Activated CD4-positive, CD25-positive, alpha-beta regulatory T cell treated with anti-CD3 and anti-CD28 coated beads, Interleukin-2, amount 50 U/mL, for 16 hours (primary cell): Measurements from ENCODE around the gene NCKAP1.

ENCODE experiments used
- DNase-seq: peaks from one replicate; pipeline ENCODE4 v3.0.0-alpha.2; 2020; ENCODE audit warnings: low read depth, low spot score

Gene NCKAP1

GRCh38 chr2:182951948-182952663, 86.2 kb downstream of the NCKAP1 start:
- DNase-seq: no peak

- DNase-seq: no peak
These were observed 87.7 kb downstream of the NCKAP1 start for GRCh38 chr2:182950546-182950945.

- DNase-seq: no peak
These were observed 88.6 kb downstream of the NCKAP1 start for GRCh38 chr2:182949572-182950189.

GRCh38 chr2:182949052-182949451, 89.2 kb downstream of the NCKAP1 start:
- DNase-seq: no peak

GRCh38 chr2:182946958-182947369, 91.3 kb downstream of the NCKAP1 start:
- DNase-seq: no peak

GRCh38 chr2:182943339-182943738, 94.9 kb downstream of the NCKAP1 start:
- DNase-seq: no peak

- DNase-seq: no peak
These were observed 95.5 kb downstream of the NCKAP1 start for GRCh38 chr2:182942756-182943155.

GRCh38 chr2:182941919-182942318, 96.3 kb downstream of the NCKAP1 start:
- DNase-seq: no peak

GRCh38 chr2:182941121-182941722, 97.0 kb downstream of the NCKAP1 start:
- no peak for DNase-seq

GRCh38 chr2:182937870-182938269, 100.4 kb downstream of the NCKAP1 start:
- DNase-seq: no peak

GRCh38 chr2:182933629-182934028, 104.6 kb downstream of the NCKAP1 start:
- DNase-seq: no peak

- DNase-seq: no peak
These were observed 108.3 kb downstream of the NCKAP1 start for GRCh38 chr2:182929972-182930371.

- DNase-seq: no peak
These were observed 114.0 kb downstream of the NCKAP1 start for GRCh38 chr2:182924306-182924705.

- DNase-seq: no peak
These were observed 117.0 kb downstream of the NCKAP1 start for GRCh38 chr2:182921234-182921633.

- no peak for DNase-seq
These were observed 117.6 kb downstream of the NCKAP1 start for GRCh38 chr2:182920631-182921056.

GRCh38 chr2:182920089-182920488, 118.2 kb downstream of the NCKAP1 start:
- DNase-seq: no peak

- DNase-seq: no peak
These were observed 119.2 kb downstream of the NCKAP1 start for GRCh38 chr2:182918961-182919652.

- DNase-seq: no peak
These were observed 120.3 kb downstream of the NCKAP1 start for GRCh38 chr2:182917924-182918323.

- no peak for DNase-seq
These were observed 121.8 kb downstream of the NCKAP1 start for GRCh38 chr2:182916417-182916816.

- no peak for DNase-seq
These were observed 122.6 kb downstream of the NCKAP1 start for GRCh38 chr2:182915369-182916326.

GRCh38 chr2:182914852-182915251, 123.4 kb downstream of the NCKAP1 start:
- DNase-seq: no peak
